ENCODE data around the gene SYT2. TPM values are rescaled to one million over a fixed set of nuclear protein-coding genes. Genes with fewer than 3 reads are reported as not detected.

SYT2 gene
- total RNA-seq, 1 experiment from 2014 or later: 0.69 TPM

DNA sequence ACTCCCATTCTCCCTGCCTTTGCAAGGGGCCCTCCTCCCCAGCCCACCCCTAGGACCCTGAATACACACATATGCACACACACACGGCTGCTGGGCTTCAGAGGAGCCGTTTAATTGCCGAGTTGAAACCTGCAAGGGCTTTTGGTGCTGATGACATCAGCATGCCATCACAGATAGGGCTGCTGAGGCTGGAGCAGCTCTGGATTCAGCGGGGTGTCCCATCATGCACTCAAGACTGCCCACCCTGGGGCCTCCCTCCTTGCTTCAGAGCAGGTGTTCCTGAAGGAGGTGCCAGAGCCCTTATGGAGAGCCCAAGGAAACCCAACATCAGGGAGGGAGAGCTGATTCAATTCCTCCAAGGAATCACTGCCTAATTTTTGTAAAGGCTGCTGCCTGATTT, 5.7 kb downstream of the SYT2 start:
- no peak overlapping the region for H3K4me3 ChIP-seq (ENCODE audit: low read depth, low read length, poor library complexity, severe bottlenecking)
- no peak overlapping the region for H3K27ac ChIP-seq (ENCODE audit: low read depth, low read length, poor library complexity, severe bottlenecking)
- BruUV-seq (replicated peaks): no TSS peak
- DNase-seq (ENCODE audit: low spot score): no peak
- H3K27me3 ChIP-seq (replicated peaks; ENCODE audit: insufficient read depth, low read depth, low read length, poor library complexity): peaks cover 64% of the 10 kb centered on the region
- POLR2A ChIA-PET (ENCODE audit: low non-redundant PET): no interaction called here
- TF ChIP-seq EZH2 (IDR thresholded peaks at IDR 0.05; ENCODE audit: borderline replicate concordance, low read depth, low read length, poor library complexity, severe bottlenecking) (no peak), CTCF (conservative IDR thresholded peaks at IDR 0.05; ENCODE audit: low read depth, low read length) (no peak)
- H3K9me3 ChIP-seq (ENCODE audit: low read depth, low read length, poor library complexity, severe bottlenecking): no peaks in the 10 kb centered on the region
- H3K4me1 ChIP-seq (ENCODE audit: insufficient read depth, low read length, poor library complexity, severe bottlenecking): peaks cover 2% of the 10 kb centered on the region
- CTCF ChIA-PET: no interaction called here
- H3K36me3 ChIP-seq (ENCODE audit: insufficient read depth, low read length, poor library complexity, severe bottlenecking): no peaks in the 10 kb centered on the region
- intact Hi-C loops (cut with micrococcal nuclease; ENCODE audit: unreplicated experiment): no loop called here

DNA sequence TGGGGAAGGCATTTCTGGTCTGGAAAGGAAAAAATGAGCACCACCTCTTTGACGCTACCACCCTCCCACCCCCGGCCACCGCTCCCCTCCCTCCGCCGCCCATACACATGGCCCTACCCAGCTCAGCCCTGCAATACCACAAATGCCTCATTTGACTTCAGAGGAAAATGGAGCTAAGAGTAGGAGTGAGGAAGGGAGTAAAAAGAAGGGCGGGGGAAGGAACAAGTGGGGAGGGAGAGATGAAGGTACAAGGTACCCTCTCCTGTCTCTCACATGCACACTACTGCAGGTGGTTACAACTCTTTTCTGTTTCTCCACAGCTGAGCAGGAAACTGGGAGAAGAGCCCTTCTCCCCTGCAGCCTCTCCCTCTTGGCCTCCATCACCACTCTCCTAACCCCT, 7.1 kb downstream of the SYT2 start:
- ChIA-PET POLR2A (ENCODE audit: low non-redundant PET) (no interaction called here), CTCF (interaction anchor here (0.6 kb wide), 1 partner anchor 337 kb away, joined by 3 read pairs; no protein-coding TSS in a partner anchor)
- BruUV-seq (replicated peaks): no TSS peak

GRCh38 chr1:202702088-202702487, 8.2 kb downstream of the SYT2 start:
- TF ChIP-seq EZH2 (IDR thresholded peaks at IDR 0.05; ENCODE audit: borderline replicate concordance, low read depth, low read length, poor library complexity, severe bottlenecking) (no peak), CTCF (conservative IDR thresholded peaks at IDR 0.05; ENCODE audit: low read depth, low read length) (no peak)
- no peak overlapping the region for H3K27ac ChIP-seq (ENCODE audit: low read depth, low read length, poor library complexity, severe bottlenecking)
- no peaks in the 10 kb centered on the region for H3K4me1 ChIP-seq (ENCODE audit: insufficient read depth, low read length, poor library complexity, severe bottlenecking)
- no peaks in the 10 kb centered on the region for H3K9me3 ChIP-seq (ENCODE audit: low read depth, low read length, poor library complexity, severe bottlenecking)
- CTCF ChIA-PET: no interaction called here
- H3K27me3 ChIP-seq (replicated peaks; ENCODE audit: insufficient read depth, low read depth, low read length, poor library complexity): peaks cover 52% of the 10 kb centered on the region
- intact Hi-C loops (cut with micrococcal nuclease; ENCODE audit: unreplicated experiment): no loop called here
- no TSS peak for BruUV-seq (replicated peaks)
- H3K36me3 ChIP-seq (ENCODE audit: insufficient read depth, low read length, poor library complexity, severe bottlenecking): no peaks in the 10 kb centered on the region
- H3K4me3 ChIP-seq (ENCODE audit: low read depth, low read length, poor library complexity, severe bottlenecking): no peak overlapping the region
- no peak for DNase-seq (ENCODE audit: low spot score)
- POLR2A ChIA-PET (ENCODE audit: low non-redundant PET): no interaction called here

More for the DNA sequence above, 7.1 kb downstream of the SYT2 start:
- Histone ChIP-seq H3K27me3 (replicated peaks; ENCODE audit: insufficient read depth, low read depth, low read length, poor library complexity) (peaks cover 56% of the 10 kb centered on the region), H3K36me3 (ENCODE audit: insufficient read depth, low read length, poor library complexity, severe bottlenecking) (no peaks in the 10 kb centered on the region), H3K27ac (ENCODE audit: low read depth, low read length, poor library complexity, severe bottlenecking) (no peak overlapping the region), H3K4me3 (ENCODE audit: low read depth, low read length, poor library complexity, severe bottlenecking) (no peak overlapping the region), H3K4me1 (ENCODE audit: insufficient read depth, low read length, poor library complexity, severe bottlenecking) (no peaks in the 10 kb centered on the region), H3K9me3 (ENCODE audit: low read depth, low read length, poor library complexity, severe bottlenecking) (no peaks in the 10 kb centered on the region)
- TF ChIP-seq CTCF (conservative IDR thresholded peaks at IDR 0.05; ENCODE audit: low read depth, low read length): no peak
- no peak for TF ChIP-seq EZH2 (IDR thresholded peaks at IDR 0.05; ENCODE audit: borderline replicate concordance, low read depth, low read length, poor library complexity, severe bottlenecking)
- no peak for DNase-seq (ENCODE audit: low spot score)
- intact Hi-C loops (cut with micrococcal nuclease; ENCODE audit: unreplicated experiment): no loop called here

All from A673 (cell line).